Stimulated activated memory B cell treated with anti-CD40 and anti-IgM and Interleukin-4, amounts not matched to agents 10 μg/mL and 1 μg/mL and 100 μg/mL, for 72 hours (primary cell): Measurements from ENCODE around the gene PDE4B.

Source experiments
- ATAC-seq: fragments of 150-1000 bp; cut with Tn5 transposase; 2 replicates; pipeline ENCODE4 v1.10.0; 2021
- H3K27ac Mint-ChIP-seq: one replicate; pipeline ENCODE4 v1.8.0; 2022; ENCODE audit warnings: mild to moderate bottlenecking, mixed read lengths
- H3K27me3 Mint-ChIP-seq: one replicate; pipeline ENCODE4 v1.8.0; 2022; ENCODE audit warnings: mixed read lengths
- H3K36me3 Mint-ChIP-seq: one replicate; pipeline ENCODE4 v1.8.0; 2022; ENCODE audit warnings: mixed read lengths
- H3K4me1 Mint-ChIP-seq: one replicate; pipeline ENCODE4 v1.8.0; 2022; ENCODE audit warnings: mixed read lengths
- H3K4me3 Mint-ChIP-seq: one replicate; pipeline ENCODE4 v1.8.0; 2022; ENCODE audit warnings: mild to moderate bottlenecking, moderate library complexity, mixed read lengths
- H3K9me3 Mint-ChIP-seq: one replicate; pipeline ENCODE4 v1.8.0; 2022; ENCODE audit warnings: mixed read lengths

The PDE4B gene

DNA sequence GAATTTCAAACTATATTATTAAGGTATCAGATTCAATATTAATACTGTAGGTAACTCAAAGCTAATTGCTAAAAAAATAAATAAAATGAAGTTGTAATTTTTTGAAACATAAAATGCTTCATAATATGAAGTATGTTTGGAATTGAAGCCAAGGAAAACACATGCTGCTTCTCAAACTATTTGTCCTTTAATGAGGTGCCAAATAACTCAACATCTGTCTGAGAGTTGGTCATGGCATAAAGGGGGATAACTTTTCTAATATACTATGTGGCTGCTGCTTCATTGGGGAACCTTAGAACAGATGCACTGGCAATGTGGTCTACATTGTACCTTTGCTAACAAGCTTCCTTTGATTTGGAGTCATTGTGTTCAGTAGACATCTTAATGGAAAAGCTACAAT lies 96.7 kb downstream of the PDE4B start:
- Mint-ChIP-seq H3K36me3 (no peaks in the 10 kb centered on the region), H3K9me3 (peaks cover 18% of the 10 kb centered on the region), H3K27me3 (peaks cover 10% of the 10 kb centered on the region), H3K4me3 (no peak overlapping the region), H3K4me1 (no peaks in the 10 kb centered on the region), H3K27ac (no peak overlapping the region)
- ATAC-seq, result no peak

DNA sequence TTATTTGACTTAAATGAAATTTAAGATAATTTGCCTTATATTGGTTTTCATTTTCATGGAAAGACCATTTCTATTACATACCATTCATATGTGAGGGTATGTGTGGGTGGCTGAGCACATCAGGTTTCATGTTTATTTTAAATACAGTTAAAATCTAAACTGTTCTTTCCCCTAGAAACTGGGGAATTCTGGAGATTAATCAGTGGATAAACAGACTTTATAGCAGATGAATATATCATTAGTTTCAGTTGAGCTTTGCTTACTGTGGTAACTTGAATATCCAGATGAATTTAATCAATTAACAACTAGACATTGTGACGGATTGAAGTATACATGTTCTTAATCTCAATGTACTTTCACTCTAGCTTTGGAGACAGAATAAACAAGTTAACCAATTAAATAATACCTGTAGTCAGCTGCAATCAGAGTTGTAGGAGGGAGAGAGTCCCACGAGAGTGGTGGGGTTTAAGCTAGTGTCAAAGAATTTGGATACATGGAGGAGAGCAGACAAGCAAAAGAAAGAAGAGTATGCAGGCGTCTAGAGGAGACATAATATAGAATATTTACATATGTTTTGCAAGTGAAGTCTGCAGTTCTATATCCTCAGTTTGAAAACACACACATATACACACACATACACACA lies 97.6 kb downstream of the PDE4B start:
- H3K4me3 Mint-ChIP-seq, result no peak overlapping the region

DNA sequence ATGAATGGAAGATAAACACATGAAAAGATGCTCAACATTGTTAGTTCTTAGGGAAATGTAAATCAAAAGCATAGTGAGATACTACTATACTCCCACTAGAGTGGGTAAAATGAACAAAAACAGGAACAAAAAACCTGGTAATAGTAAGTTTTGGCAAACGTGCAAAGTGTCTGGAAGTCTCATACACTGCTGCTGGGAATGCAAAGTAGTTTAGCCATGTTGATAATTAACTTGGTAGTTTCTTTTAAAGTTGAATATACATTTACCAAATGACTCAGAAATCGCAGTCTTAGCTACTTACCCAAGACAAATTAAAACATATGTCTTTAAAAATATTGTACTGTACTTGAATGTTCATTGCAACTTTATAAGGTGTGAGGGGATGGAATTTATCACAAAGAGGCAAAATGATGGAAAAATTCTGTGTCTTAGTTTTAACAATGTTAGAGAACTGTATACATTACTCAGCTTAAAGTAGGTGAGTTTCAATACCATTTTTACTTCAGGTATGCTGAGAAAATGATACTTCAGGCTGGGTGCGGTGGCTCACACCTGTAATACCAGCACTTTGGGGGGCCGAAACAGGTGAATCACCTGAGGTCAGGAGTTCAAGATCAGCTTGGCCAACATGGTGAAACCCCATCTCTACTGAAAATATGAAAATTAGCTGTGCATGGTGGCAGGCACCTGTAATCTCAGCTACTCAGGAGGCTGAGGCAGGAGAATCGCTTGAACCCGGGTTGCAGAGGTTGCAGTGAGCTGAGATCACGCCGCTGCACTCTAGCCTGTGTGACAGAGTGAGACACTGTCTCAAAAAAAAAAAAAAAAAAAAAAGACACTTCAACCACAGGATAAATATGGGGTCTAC lies 102.3 kb downstream of the PDE4B start:
- no peak overlapping the region for H3K27ac Mint-ChIP-seq
- no peak for ATAC-seq
- H3K27me3 Mint-ChIP-seq, result peaks cover 10% of the 10 kb centered on the region
- no peak overlapping the region for H3K4me3 Mint-ChIP-seq
- no peaks in the 10 kb centered on the region for H3K36me3 Mint-ChIP-seq
- H3K4me1 Mint-ChIP-seq, result no peaks in the 10 kb centered on the region
- H3K9me3 Mint-ChIP-seq, result peaks cover 6% of the 10 kb centered on the region

More for the DNA sequence above, 97.6 kb downstream of the PDE4B start:
- Mint-ChIP-seq H3K27me3 (peaks cover 10% of the 10 kb centered on the region), H3K27ac (no peak overlapping the region), H3K9me3 (peaks cover 18% of the 10 kb centered on the region), H3K36me3 (no peaks in the 10 kb centered on the region), H3K4me1 (no peaks in the 10 kb centered on the region)
- no peak for ATAC-seq

DNA sequence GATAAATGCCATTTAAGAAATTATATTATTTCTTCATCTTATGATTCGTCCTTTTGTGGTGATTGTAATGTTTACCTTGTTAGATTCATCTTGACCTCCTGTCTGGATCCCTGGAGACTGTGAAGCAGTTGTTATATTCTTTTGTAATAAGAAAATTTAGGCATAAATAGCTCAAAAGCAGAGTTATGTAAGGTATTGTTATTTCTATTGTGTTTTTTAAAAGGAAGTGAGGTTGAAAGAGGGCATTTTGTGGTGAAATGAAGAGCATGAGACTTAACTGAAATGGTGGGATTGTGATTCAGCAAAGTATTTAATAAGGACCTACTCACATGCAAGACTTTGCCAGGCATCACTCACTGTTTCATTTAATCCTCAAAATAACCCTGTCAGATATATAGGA lies 104.0 kb downstream of the PDE4B start:
- Mint-ChIP-seq H3K9me3 (peaks cover 9% of the 10 kb centered on the region), H3K36me3 (no peaks in the 10 kb centered on the region), H3K4me1 (no peaks in the 10 kb centered on the region), H3K27me3 (no peaks in the 10 kb centered on the region), H3K4me3 (no peak overlapping the region), H3K27ac (no peak overlapping the region)
- no peak for ATAC-seq

DNA sequence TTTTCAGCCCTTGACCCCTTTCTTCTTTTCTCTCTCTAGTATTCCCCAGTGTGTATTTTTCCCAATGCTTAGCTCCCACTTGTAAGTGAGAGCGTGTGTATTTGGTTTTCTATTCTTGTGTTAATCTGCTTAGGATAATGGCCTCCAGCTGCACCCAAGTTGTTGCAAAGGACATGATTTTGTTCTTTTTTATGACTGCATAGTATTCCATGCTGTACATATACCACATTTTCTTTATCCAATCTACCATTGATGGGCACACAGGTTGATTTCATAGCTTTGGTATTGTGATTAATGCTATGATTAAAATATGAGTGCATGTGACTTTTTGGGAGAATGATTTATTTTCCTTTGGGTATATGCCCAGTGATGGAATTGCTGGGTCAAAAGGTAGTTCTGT lies 104.8 kb downstream of the PDE4B start:
- no peaks in the 10 kb centered on the region for H3K27me3 Mint-ChIP-seq
- no peak for ATAC-seq
- no peak overlapping the region for H3K27ac Mint-ChIP-seq

DNA sequence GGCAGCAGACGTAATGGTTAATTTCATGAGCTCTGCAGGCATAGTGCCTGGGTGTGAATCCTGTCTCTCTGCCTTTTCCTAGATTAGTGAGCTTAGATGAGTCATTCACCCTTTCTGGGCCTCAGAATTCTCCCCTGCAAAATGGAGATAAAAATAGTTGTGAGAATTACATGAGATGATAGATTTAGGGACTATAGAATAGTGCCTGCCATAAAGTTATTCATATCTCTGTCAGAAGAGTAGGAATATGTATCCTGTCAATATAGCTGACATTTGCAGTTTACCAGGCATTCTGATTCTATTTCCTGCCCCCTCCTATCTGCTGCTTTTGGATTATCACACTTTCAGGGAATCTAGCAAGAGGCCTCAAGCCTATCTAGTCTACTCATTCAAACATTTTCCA lies 112.0 kb downstream of the PDE4B start:
- no peak overlapping the region for H3K27ac Mint-ChIP-seq
- H3K4me1 Mint-ChIP-seq, result no peaks in the 10 kb centered on the region
- no peak for ATAC-seq
- no peaks in the 10 kb centered on the region for H3K36me3 Mint-ChIP-seq
- peaks cover 3% of the 10 kb centered on the region for H3K9me3 Mint-ChIP-seq
- H3K27me3 Mint-ChIP-seq, result no peaks in the 10 kb centered on the region
- H3K4me3 Mint-ChIP-seq, result no peak overlapping the region

More for the DNA sequence above, 104.8 kb downstream of the PDE4B start:
- Mint-ChIP-seq H3K4me3 (no peak overlapping the region), H3K9me3 (peaks cover 9% of the 10 kb centered on the region), H3K36me3 (no peaks in the 10 kb centered on the region), H3K4me1 (no peaks in the 10 kb centered on the region)

DNA sequence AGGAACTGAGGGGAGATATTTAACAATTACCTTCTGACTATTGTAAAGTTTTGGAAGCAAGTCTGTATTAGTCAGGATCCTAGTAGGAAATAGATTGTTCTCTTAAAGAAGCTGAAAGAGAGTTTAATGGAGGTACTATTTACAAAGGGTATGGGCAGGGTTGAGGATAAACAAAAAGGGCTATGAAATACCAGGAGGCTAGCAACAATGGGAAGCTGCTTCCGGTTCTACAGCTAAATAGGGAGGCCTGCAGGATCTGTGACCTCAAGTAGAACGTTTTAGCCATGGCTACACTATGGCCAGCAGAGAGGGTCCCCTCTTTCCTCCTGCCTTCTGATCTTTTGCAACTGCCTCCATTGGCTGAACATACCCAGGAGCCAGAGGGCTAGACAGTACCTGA lies 117.7 kb downstream of the PDE4B start:
- no peak overlapping the region for H3K4me3 Mint-ChIP-seq
- peaks cover 9% of the 10 kb centered on the region for H3K27me3 Mint-ChIP-seq
- no peaks in the 10 kb centered on the region for H3K36me3 Mint-ChIP-seq
- H3K4me1 Mint-ChIP-seq, result no peaks in the 10 kb centered on the region
- ATAC-seq, result no peak
- H3K27ac Mint-ChIP-seq, result no peak overlapping the region
- no peaks in the 10 kb centered on the region for H3K9me3 Mint-ChIP-seq

DNA sequence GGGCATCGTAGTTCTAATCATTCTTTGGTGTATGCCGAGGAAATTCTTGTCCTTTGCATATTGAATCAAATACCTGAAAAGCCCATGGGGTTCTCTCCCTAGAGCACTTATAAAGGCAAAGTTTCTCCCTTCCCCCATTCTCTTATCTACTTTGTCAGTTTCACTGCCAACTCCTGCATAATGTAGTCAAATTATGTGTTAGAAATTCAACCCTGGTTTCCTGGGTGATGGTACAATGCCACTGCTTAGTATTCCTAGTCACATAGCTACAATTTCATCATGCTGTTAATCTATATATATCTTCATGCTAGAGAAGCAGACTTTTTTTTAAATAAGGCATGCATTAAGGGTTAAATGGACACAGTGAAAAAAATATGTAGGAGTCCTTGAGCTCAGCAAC lies 119.0 kb downstream of the PDE4B start:
- ATAC-seq, result no peak
- Mint-ChIP-seq H3K4me1 (no peaks in the 10 kb centered on the region), H3K27ac (no peak overlapping the region), H3K27me3 (peaks cover 9% of the 10 kb centered on the region), H3K36me3 (no peaks in the 10 kb centered on the region), H3K4me3 (no peak overlapping the region), H3K9me3 (no peaks in the 10 kb centered on the region)

DNA sequence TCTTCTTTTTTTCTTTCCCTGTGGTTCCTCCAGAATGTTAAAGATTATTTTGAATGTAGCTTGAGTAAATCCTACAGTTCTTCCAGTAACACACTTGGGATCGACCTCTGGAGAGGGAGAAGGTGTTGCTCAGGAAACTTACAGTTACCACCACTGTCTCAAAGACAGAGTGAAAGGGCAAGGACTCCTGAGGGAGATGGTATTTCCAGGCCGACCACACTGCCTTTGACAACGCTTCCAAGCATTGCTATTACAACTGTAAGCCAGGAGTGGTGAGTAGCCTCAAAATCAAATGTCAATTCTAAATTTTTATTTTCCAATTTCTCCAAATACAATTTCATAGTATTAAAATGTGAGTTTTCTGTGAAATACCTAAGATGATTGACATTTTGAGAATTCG lies 125.9 kb downstream of the PDE4B start:
- Mint-ChIP-seq H3K9me3 (no peaks in the 10 kb centered on the region), H3K36me3 (no peaks in the 10 kb centered on the region), H3K27ac (no peak overlapping the region), H3K4me1 (no peaks in the 10 kb centered on the region), H3K4me3 (no peak overlapping the region), H3K27me3 (no peaks in the 10 kb centered on the region)
- no peak for ATAC-seq

DNA sequence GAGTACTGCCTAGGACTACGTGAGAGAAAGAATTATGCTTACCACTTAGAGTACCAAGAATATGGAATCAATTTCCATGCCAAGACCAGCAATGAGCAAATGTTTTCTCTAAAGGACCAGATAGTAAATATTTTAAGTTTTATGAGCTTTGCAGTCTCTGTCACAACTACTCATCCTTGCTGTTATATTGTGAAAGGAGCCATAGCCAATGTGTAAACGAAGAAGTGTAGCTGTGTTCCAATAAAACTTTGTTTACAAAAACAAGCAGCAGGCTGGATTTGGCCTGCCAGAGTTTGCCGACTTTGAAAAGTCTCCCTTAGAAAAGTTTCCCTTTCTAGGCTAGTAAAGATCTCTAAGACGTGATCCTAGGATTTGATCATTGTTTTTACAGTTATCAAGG lies 128.8 kb downstream of the PDE4B start:
- no peaks in the 10 kb centered on the region for H3K9me3 Mint-ChIP-seq
- H3K4me3 Mint-ChIP-seq, result no peak overlapping the region
- H3K4me1 Mint-ChIP-seq, result no peaks in the 10 kb centered on the region
- H3K36me3 Mint-ChIP-seq, result no peaks in the 10 kb centered on the region
- peaks cover 3% of the 10 kb centered on the region for H3K27me3 Mint-ChIP-seq
- H3K27ac Mint-ChIP-seq, result no peak overlapping the region
- no peak for ATAC-seq

DNA sequence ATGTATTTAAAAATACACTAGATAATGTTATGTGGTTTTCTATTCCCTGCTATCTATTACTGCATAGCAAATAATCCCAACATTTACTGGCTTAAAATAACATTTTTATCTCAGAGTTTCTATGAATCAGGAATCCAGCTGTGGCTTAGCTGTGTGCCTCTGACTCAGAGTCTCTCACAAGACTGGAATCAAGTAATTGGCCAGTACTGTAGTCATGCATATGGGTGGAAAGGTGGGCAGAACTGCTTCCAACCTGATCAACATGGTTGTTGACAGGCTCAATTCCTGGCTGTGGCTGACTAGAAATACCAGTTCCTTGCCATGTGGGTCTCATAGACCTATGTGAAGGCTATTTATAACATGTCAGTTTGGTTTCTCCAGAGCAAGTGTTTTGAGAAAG lies 131.8 kb downstream of the PDE4B start:
- Mint-ChIP-seq H3K4me3 (no peak overlapping the region), H3K9me3 (no peaks in the 10 kb centered on the region), H3K36me3 (no peaks in the 10 kb centered on the region), H3K4me1 (no peaks in the 10 kb centered on the region), H3K27me3 (peaks cover 21% of the 10 kb centered on the region), H3K27ac (no peak overlapping the region)
- ATAC-seq, result no peak

DNA sequence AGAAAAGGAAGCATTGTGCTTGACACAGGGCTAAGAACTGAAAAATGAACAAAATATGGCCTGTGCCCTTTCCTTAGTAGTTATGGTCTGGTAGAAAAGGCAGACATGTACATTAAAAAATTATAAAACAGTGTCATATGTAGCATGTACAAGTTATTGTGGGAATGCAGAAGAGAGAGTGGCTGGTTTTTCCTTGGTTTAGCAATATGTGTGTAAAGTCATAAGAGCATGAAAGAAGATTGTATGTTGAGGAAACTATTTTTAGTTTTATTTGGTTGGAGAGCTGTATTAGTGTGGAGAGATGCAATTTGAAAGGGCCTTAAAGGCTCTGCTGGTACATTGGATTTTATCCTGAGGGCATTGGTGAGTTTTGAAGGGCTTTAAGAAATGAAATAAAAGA lies 145.8 kb downstream of the PDE4B start:
- Mint-ChIP-seq H3K27me3 (no peaks in the 10 kb centered on the region), H3K4me3 (no peak overlapping the region)
- ATAC-seq, result no peak

DNA sequence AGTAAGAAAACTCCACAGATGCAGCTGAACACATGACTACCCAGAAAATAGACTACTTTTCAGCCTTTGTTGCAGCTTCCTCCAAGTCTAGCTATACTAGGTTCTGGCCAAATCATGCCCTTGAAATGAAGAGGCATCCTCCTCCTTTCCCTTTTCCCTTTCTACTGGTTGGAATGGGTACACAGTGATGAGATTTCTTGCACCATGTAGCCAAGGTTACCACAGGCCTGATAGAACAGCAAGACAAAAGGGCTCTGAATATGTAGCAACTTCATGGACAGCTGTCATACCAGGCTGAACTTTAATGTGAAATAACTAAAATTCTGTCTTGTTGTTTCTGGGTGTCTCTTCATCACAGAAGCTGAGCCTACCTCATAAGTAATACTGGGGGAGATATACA lies 146.5 kb downstream of the PDE4B start:
- no peaks in the 10 kb centered on the region for H3K4me1 Mint-ChIP-seq
- no peak for ATAC-seq

More for the DNA sequence above, 145.8 kb downstream of the PDE4B start:
- no peaks in the 10 kb centered on the region for H3K4me1 Mint-ChIP-seq
- H3K36me3 Mint-ChIP-seq, result no peaks in the 10 kb centered on the region
- H3K27ac Mint-ChIP-seq, result no peak overlapping the region
- no peaks in the 10 kb centered on the region for H3K9me3 Mint-ChIP-seq

DNA sequence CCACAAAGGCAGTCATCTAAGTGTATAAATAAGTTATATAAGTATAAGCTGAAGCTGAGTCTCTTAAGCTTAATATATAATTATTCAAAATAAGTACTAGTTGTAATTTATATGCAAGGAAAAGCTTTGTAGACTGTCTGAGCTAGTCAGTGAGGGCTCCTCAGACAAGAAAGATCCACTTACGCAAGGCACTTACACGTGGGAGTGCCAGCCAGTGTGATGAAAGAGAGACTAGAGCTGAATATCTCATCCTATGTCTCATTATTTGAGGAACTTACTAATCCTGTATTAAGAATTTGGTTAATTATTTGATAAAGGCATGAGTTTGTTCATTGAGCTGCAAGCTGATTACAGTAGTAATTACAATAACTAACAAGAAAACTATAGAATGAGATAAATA lies 146.9 kb downstream of the PDE4B start:
- no peak for ATAC-seq
- no peaks in the 10 kb centered on the region for H3K9me3 Mint-ChIP-seq
- H3K27ac Mint-ChIP-seq, result no peak overlapping the region
- H3K27me3 Mint-ChIP-seq, result no peaks in the 10 kb centered on the region
- no peaks in the 10 kb centered on the region for H3K36me3 Mint-ChIP-seq
- no peaks in the 10 kb centered on the region for H3K4me1 Mint-ChIP-seq
- no peak overlapping the region for H3K4me3 Mint-ChIP-seq

More for the DNA sequence above, 146.5 kb downstream of the PDE4B start:
- H3K27me3 Mint-ChIP-seq, result no peaks in the 10 kb centered on the region
- no peak overlapping the region for H3K4me3 Mint-ChIP-seq
- no peaks in the 10 kb centered on the region for H3K9me3 Mint-ChIP-seq
- H3K36me3 Mint-ChIP-seq, result no peaks in the 10 kb centered on the region
- H3K27ac Mint-ChIP-seq, result no peak overlapping the region

DNA sequence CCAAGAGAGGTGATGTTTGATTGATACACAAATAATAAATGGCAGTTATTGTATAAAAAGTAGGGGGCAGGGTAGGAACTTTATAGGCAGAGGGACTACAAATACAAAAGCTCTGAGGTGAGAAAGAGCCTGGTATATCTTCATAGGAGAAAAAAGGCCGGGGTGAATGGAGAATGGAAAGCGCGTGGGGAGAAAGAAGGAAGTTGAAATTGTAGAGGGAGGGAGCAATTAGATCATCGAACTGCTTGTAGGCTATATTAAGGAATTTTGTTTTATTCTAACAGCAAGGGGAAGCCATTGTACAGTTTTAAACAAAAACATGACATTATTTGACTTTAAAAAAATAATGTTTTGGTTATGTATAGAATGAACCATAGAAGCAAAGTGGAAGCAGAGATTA lies 147.4 kb downstream of the PDE4B start:
- no peaks in the 10 kb centered on the region for H3K9me3 Mint-ChIP-seq
- H3K36me3 Mint-ChIP-seq, result no peaks in the 10 kb centered on the region
- no peaks in the 10 kb centered on the region for H3K4me1 Mint-ChIP-seq
- ATAC-seq, result no peak
- no peaks in the 10 kb centered on the region for H3K27me3 Mint-ChIP-seq
- H3K4me3 Mint-ChIP-seq, result no peak overlapping the region
- H3K27ac Mint-ChIP-seq, result no peak overlapping the region

DNA sequence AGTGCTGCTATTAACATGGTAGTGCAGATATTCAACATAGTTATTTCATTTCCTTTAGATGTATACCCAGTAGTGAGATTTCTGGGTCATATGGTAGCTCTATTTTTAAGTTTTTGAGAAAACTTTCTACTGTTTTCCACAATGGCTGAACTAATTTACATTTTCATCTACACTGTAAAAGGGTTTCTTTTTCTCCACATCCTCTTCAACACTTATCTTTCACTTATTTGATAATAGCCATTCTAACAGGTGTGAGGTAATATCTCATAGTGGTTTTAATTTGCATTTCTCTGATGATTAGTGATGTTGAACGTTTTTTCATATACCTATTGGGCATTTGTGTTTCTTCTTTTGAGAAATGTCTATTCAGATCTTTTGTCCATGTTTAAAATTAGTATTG lies 149.8 kb downstream of the PDE4B start:
- Mint-ChIP-seq H3K36me3 (no peaks in the 10 kb centered on the region), H3K4me3 (no peak overlapping the region), H3K27me3 (no peaks in the 10 kb centered on the region), H3K9me3 (no peaks in the 10 kb centered on the region), H3K27ac (no peak overlapping the region), H3K4me1 (no peaks in the 10 kb centered on the region)
- ATAC-seq, result no peak
